Vagina (tissue), 2 donors: ENCODE measurements around the gene ADORA2B. TPM values are rescaled to one million over a fixed set of nuclear protein-coding genes. Genes with fewer than 3 reads are reported as not detected.

Experiments used
- DNase-seq, 2 donors: peaks; one replicate each; pipeline ENCODE4 v3.0.0-alpha.2; 2017; ENCODE audit errors: extremely low spot score in 2 of 2
- H3K27ac ChIP-seq: fragments of 200-600 bp; sonication (generic); one replicate; pipeline ENCODE4 v1.5.1; 2019
- H3K27me3 ChIP-seq: fragments of 200-600 bp; sonication (generic); one replicate; pipeline ENCODE4 v1.5.1; 2019
- H3K36me3 ChIP-seq, 2 donors: fragments of 200-600 bp; sonication (generic); one replicate each; pipeline ENCODE4 v1.5.1; 2017 to 2019
- H3K4me1 ChIP-seq: fragments of 200-600 bp; sonication (generic); one replicate; pipeline ENCODE4 v1.5.1; 2019
- H3K4me3 ChIP-seq, 2 donors: fragments of 200-600 bp; sonication (generic); 1 replicate in 1 of 2; 2 replicates in 1 of 2; pipeline ENCODE4 v1.5.1; 2016 to 2019
- H3K9me3 ChIP-seq: fragments of 200-600 bp; sonication (generic); one replicate; pipeline ENCODE4 v1.5.1; 2019
- CTCF ChIP-seq, 3 experiments: fragments of 450-650 bp in 2 of 3; fragments of 200-600 bp in 1 of 3; sonication (generic) in 1 of 3; IDR thresholded peaks; one replicate each; pipeline ENCODE4 v1.5.1; 2017 to 2019; ENCODE audit warnings: antibody characterized with exemption in 3 of 3, mild to moderate bottlenecking in 2 of 3, moderate library complexity in 2 of 3
- POLR2A ChIP-seq, 2 donors: fragments of 450-650 bp; IDR thresholded peaks; one replicate each; pipeline ENCODE4 v1.6.1; 2017; ENCODE audit warnings: antibody characterized with exemption in 2 of 2, mild to moderate bottlenecking in 2 of 2, moderate library complexity in 2 of 2
- POLR2AphosphoS5 ChIP-seq, 2 donors: sonication (generic); formaldehyde crosslinking; IDR thresholded peaks; one replicate each; pipeline ENCODE4 v1.9.0; 2017; ENCODE audit warnings: antibody characterized with exemption in 2 of 2, mild to moderate bottlenecking in 2 of 2, low read depth in 1 of 2; ENCODE audit not compliant: insufficient read depth in 1 of 2
- intact Hi-C: fragments of 100-400 bp; cut with DNase I; formaldehyde crosslinking; loops from one replicate; pipeline ENCODE4 v1.15.1; 2023
- total RNA-seq: library from RNA; depleted of rRNA; stranded (reverse); fragments of >200 nt; gene quantifications from one replicate; pipeline ENCODE4 v1.2.3, GENCODE V29; 2016

ADORA2B gene
- total RNA-seq, 1 donor from 2014 or later = 33.4 TPM

GRCh38 chr17:15917438-15918027, 27.4 kb upstream of the ADORA2B start:
- H3K27me3 ChIP-seq = no peaks in the 10 kb centered on the region
- DNase-seq = no peak
- no peak overlapping the region for H3K27ac ChIP-seq
- H3K4me1 ChIP-seq = peaks cover 13% of the 10 kb centered on the region
- intact Hi-C loops = no loop called here
- H3K36me3 ChIP-seq = no peaks in the 10 kb centered on the region
- TF ChIP-seq POLR2A (IDR thresholded peaks at IDR 0.05) = no peak
- no peak for TF ChIP-seq POLR2AphosphoS5 (IDR thresholded peaks at IDR 0.05; ENCODE audit: insufficient read depth in 1 of 2, low read depth in 1 of 2)
- no peak for TF ChIP-seq CTCF (IDR thresholded peaks at IDR 0.05)
- peak overlapping the region; percentile 25 to 39 for H3K4me3 ChIP-seq
- no peaks in the 10 kb centered on the region for H3K9me3 ChIP-seq

- no peak for DNase-seq
- Histone ChIP-seq H3K4me1 (peaks cover 13% of the 10 kb centered on the region), H3K9me3 (no peaks in the 10 kb centered on the region), H3K36me3 (no peaks in the 10 kb centered on the region), H3K27ac (no peak overlapping the region), H3K4me3 (no peak overlapping the region), H3K27me3 (no peaks in the 10 kb centered on the region)
- no peak for TF ChIP-seq CTCF (IDR thresholded peaks at IDR 0.05)
- TF ChIP-seq POLR2AphosphoS5 (IDR thresholded peaks at IDR 0.05; ENCODE audit: insufficient read depth in 1 of 2, low read depth in 1 of 2) = no peak
- TF ChIP-seq POLR2A (IDR thresholded peaks at IDR 0.05) = no peak
- intact Hi-C loops = no loop called here
Measured at GRCh38 chr17:15918261-15918660, 26.7 kb upstream of the ADORA2B start.

- TF ChIP-seq POLR2AphosphoS5 (IDR thresholded peaks at IDR 0.05; ENCODE audit: insufficient read depth in 1 of 2, low read depth in 1 of 2) (no peak), CTCF (IDR thresholded peaks at IDR 0.05) (no peak), POLR2A (IDR thresholded peaks at IDR 0.05) (no peak)
- H3K27ac ChIP-seq = no peak overlapping the region
Measured at GRCh38 chr17:15918661-15919259, 26.2 kb upstream of the ADORA2B start.

GRCh38 chr17:15919466-15919865, 25.5 kb upstream of the ADORA2B start:
- H3K4me3 ChIP-seq = no peak overlapping the region
- DNase-seq = no peak
- no peaks in the 10 kb centered on the region for H3K27me3 ChIP-seq
- H3K9me3 ChIP-seq = no peaks in the 10 kb centered on the region
- H3K36me3 ChIP-seq = no peaks in the 10 kb centered on the region
- TF ChIP-seq CTCF (IDR thresholded peaks at IDR 0.05) = no peak
- TF ChIP-seq POLR2A (IDR thresholded peaks at IDR 0.05) = no peak
- TF ChIP-seq POLR2AphosphoS5 (IDR thresholded peaks at IDR 0.05; ENCODE audit: insufficient read depth in 1 of 2, low read depth in 1 of 2) = no peak
- intact Hi-C loops = no loop called here
- peaks cover 13% of the 10 kb centered on the region for H3K4me1 ChIP-seq
- no peak overlapping the region for H3K27ac ChIP-seq

More at GRCh38 chr17:15918661-15919259, 26.2 kb upstream of the ADORA2B start:
- H3K4me1 ChIP-seq = peaks cover 13% of the 10 kb centered on the region
- H3K4me3 ChIP-seq = no peak overlapping the region
- H3K36me3 ChIP-seq = no peaks in the 10 kb centered on the region
- no peaks in the 10 kb centered on the region for H3K27me3 ChIP-seq
- no peaks in the 10 kb centered on the region for H3K9me3 ChIP-seq
- intact Hi-C loops = no loop called here
- DNase-seq = no peak

GRCh38 chr17:15920758-15921239, 24.1 kb upstream of the ADORA2B start:
- DNase-seq = no peak
- no peaks in the 10 kb centered on the region for H3K27me3 ChIP-seq
- intact Hi-C loops = no loop called here
- peaks cover 13% of the 10 kb centered on the region for H3K4me1 ChIP-seq
- H3K36me3 ChIP-seq = no peaks in the 10 kb centered on the region
- no peak overlapping the region for H3K4me3 ChIP-seq
- H3K27ac ChIP-seq = no peak overlapping the region
- no peak for TF ChIP-seq POLR2A (IDR thresholded peaks at IDR 0.05)
- TF ChIP-seq POLR2AphosphoS5 (IDR thresholded peaks at IDR 0.05; ENCODE audit: insufficient read depth in 1 of 2, low read depth in 1 of 2) = peak in 1 of 2 donors; percentile 47
- no peak for TF ChIP-seq CTCF (IDR thresholded peaks at IDR 0.05)
- no peaks in the 10 kb centered on the region for H3K9me3 ChIP-seq
